Suprapubic skin (tissue), 4 donors: ENCODE data around the gene SLC22A1.

Experiments used
- CTCF ChIP-seq, 2 donors: fragments of 200-600 bp in 1 of 2; fragments of 450-650 bp in 1 of 2; sonication (generic) in 1 of 2; IDR thresholded peaks; one replicate each; pipeline ENCODE4 v1.5.1; 2016 to 2019; ENCODE audit warnings: antibody characterized with exemption in 2 of 2, mild to moderate bottlenecking in 1 of 2, moderate library complexity in 1 of 2
- POLR2A ChIP-seq, 2 donors: fragments of 450-650 bp; IDR thresholded peaks; one replicate each; pipeline ENCODE4 v1.6.1; 2017; ENCODE audit warnings: antibody characterized with exemption in 2 of 2, mild to moderate bottlenecking in 2 of 2, moderate library complexity in 2 of 2
- POLR2AphosphoS5 ChIP-seq, 3 donors: sonication (generic); formaldehyde crosslinking; IDR thresholded peaks; one replicate each; pipeline ENCODE4 v1.6.1; 2017; ENCODE audit warnings: antibody characterized with exemption in 3 of 3

DNA sequence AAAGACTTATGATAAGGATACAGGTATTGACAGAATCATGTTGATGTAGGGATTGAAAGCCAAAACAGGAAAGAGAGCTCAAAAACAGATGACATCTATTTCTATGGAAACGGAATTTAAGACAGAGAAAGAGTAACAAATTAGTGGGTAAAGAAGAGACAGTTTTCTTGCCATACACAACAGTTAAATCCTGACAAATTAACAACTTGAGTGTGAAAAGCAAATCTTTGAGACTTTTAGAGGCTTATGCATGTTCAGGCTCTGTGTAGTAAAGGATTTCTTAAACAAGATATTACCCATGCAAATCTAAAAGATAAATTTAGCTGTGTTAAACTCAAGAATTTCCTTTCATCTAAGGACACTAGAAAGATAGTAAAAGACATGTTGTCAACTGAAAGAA lies 68.5 kb downstream of the SLC22A1 start:
- TF ChIP-seq POLR2AphosphoS5 (IDR thresholded peaks at IDR 0.05) (no peak), CTCF (IDR thresholded peaks at IDR 0.05) (no peak), POLR2A (IDR thresholded peaks at IDR 0.05) (no peak)
